ENCODE results near the gene ULK3.

The ULK3 gene

DNA sequence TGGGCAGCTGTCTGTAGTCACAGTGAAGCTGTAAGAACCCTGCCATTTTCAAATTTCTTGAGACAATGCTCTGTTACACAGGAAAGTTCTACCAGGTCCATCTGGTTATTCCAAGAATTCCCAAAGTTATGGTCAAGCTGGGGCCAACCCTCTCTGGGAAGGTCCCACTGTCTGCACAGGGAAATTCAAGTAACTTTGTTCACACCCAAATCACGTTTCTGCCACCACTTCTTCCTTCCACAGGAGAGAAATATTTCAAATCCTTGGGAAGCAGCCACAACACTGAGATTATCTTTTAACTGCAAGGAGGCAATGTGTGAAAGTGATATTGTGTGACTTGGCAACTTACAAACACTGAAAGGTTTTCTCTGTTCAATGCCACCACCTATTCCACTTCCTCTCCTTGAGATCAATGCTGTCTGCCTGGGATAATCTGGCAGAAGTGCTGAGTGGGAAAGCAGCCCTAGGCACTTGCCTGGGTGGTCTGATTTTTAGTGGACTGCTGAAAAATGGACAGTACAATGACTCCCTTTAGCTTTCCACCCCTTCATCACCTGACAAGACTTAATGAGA, 24.6 kb upstream of the ULK3 start:
- no peak for DNase-seq

GRCh38 chr15:74866090-74866489, 23.1 kb upstream of the ULK3 start:
- no peak for DNase-seq

DNA sequence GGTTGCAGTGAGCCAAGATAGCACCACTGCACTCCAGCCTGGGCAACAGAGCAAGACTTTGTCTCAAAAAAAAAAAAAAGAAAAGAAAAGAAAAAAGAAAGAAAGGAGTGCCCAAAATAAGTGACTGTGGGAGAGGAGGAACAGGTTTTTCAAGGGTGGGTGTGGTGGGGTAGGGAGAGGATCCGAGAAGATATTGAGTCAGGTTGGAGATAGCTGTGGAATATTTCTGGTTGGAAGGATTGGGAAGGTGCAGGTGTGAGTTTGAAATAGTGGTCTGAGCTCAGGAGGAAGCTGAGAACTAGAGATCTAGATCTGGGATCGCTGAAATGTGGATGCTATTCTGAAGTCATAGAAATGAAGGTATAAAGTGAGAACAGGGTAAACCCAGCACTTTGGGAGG, 22.4 kb upstream of the ULK3 start:
- no peak for DNase-seq

DNA sequence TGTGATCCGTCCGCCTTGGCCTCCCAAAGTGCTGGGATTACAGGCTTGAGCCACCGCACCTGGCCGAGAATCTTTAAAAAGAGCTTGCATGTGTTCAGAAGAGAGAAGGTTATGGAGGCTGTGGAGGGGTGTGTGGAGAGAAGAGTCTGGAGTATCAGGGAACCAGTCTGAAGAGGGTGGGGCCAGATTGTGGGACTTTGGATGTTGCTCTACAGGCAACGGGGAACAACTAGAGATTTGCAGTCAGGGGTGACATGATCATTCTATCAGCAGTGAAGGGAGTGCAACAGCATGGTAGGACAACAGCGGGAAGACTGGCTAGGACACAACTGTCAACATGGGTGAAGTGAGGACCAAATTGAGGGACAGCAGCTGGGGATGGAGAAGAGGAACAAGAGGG, 21.3 kb upstream of the ULK3 start:
- DNase-seq = no peak

GRCh38 chr15:74863239-74864056, 20.5 kb upstream of the ULK3 start:
- no peak for DNase-seq

DNA sequence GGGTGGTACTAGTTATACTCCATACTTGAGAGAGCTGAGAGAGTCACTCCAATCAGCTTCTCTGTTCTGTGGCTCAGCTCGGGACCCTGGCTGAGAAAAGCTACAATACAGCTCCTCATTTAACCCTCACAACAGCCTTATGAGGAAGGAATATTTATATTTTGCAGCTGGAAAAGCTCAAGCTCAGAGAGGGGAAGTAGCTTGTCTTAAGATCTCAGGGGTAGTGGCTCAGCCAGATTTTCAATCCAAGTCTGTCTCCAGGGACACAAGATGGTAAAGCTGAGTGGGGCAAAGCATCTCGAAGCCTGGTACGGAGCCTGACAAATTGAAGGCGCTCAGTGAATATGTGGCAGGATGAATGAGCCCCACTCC, 15.4 kb upstream of the ULK3 start:
- no peak for DNase-seq

DNA sequence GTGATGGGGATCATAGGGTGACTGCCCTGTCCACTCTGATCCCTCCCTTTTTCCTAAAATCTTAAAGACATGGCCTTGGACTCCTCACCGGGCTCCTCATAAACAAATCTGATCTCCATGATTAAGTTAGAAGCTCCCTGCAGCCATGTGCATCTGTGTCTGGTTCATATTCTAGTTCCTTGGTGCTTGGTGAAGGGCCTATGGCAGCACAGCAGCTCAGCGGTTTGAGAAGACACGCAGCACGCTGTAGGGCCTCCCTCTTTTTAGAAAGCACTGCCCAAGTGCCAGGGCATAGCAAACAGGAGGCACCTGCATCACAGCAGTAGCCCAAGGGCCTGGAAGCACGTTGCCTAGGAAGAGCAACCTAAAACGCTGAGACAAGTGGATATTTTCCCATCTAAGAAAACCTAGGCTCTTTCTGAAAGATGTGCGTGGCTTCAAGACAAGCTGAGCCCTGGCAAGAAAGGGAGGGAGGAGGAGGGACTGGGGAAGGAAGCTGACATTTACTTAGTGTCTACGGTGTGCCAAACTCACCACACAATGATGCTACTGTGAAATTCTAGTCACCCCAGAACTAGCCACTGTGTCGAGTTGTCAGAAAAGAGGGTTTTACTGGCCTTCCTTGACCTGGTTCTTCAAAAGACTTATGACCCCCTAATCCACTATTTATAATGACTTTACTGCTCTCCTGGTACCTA, 14.9 kb upstream of the ULK3 start:
- DNase-seq = no peak

DNA sequence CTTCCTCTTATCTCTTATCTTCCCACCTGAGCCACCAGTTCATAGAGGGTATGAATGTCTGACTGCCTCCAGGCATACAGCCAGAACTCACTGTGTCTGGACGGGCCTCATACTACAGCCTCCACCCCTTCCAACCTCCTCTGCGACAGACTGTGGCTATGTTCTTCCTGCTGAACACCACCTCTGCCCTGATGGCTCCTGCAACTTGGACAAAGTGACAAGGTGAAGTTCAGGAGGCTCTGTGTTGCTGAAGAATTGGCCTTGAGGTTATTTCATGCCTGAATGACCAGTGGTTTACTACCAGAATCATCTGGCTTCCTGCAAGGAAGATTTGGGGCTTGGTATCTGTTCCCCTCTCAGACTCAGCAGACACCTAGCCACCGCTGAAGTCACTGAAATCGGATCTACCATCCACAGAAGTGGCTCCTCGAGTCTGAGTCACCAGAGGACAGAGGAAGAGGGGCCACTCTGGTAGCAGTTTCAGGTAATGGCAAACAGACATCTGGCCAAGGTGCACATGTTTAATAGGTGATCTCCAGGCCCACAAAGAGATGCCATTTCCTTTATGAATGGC, 14.2 kb upstream of the ULK3 start:
- DNase-seq = no peak

DNA sequence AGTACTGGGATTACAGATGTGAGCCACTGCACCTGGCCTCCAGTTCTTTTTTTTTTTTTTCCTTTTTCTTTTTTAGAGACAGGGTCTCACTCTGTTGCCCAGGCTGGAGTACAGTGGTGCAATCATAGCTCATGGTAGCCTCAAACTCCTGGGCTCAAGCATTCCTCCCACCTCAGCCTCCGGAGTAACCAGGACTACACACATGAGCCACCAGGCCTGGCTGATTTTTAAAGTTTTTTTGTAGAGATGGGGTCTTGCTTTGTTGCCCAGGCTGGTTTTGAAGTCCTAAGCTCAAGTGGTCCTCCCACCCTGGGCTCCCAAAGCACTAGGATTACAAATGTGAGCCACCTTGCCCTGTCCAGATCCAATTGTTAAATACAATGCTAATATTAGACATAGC, 13.6 kb upstream of the ULK3 start:
- no peak for DNase-seq

GRCh38 chr15:74855857-74856256, 12.9 kb upstream of the ULK3 start:
- no peak for DNase-seq

DNA sequence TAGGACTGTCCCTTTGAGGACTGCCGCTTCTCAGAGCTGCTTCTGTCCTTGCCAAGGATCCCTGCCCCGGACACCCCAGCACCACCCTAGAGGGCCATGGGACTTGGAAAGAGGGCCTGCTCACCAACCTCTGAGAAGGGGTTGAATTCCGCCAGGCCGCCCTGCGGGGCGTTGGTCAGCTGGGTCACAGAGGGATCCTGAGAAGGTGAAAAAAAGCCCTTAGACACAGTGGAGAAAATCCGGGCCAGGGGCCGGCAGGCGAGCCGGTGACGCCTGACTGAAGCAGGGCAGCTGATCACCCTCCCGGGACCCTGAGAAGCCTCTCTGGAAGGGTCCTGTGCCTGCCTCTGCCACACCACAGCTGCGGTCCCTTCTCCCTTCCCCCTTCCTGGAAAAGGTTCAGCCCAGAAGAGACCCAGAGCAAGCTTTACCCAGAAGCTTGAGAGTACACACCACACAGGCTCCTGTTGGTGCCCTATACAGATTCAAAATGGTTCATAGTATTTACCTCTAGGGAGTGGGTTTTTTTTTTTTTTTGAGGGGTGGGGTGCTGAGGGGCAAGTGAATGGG, 11.6 kb upstream of the ULK3 start:
- DNase-seq = no peak

DNA sequence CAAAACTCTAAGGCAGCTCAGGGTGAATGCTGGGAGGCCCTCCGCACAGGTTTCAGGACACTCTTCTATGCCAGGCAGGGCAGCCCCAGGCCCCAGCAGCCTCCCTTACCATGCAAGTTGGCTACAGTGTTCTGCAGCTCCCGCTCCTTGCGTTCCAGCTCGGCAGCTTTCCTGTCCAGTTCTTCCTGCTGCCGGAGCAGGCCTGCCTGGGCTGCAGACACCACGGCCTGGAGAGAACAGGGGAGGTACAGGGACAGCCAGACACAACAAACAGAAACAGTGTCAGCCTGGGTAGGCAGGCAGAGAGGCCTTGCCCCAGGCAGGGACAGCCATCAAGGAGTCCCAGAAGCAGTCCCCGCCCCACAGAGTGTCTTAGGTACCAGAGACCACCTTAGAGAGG, 9.0 kb upstream of the ULK3 start:
- DNase-seq = no peak

DNA sequence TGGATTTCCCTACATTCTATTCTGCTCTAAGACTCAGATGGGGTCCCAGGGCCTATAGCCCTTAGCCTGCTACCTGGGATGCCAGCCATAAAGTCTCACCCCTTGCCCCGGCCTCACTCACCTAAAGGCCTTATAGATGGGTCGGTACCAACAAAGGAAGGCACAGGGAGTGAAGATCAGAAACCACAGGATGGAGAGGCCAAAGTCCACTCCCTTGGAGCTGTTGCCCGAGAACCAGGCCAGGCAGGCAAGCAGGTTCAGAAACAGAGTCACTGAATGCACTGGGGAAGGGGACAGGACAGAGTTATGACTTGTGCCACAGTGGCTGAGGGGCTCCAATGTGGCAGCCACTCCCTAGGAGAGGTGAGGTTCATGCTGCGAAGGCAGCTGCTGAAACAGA, 7.4 kb upstream of the ULK3 start:
- DNase-seq = no peak

DNA sequence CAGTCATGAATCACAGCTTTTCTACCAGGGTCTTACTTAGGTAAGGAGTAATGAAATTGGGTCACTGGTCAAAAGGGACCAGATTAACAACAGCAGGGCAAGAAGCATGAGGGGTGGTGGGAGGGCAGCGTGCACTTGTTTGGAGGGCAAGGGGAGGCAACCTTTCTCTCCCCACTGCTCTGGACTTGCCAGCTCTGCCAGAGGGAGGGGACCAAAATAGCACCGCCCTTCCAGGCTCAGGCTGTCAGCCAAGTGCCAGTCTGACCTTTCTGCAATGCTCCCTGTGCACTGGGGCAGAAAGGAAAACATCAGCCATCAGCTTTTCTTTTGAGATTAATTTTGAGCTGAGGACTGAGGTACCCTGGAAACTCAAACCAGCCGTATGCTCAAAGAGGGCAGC, 4.5 kb upstream of the ULK3 start:
- DNase-seq = no peak

GRCh38 chr15:74845581-74845980, 2.6 kb upstream of the ULK3 start:
- DNase-seq = no peak

DNA sequence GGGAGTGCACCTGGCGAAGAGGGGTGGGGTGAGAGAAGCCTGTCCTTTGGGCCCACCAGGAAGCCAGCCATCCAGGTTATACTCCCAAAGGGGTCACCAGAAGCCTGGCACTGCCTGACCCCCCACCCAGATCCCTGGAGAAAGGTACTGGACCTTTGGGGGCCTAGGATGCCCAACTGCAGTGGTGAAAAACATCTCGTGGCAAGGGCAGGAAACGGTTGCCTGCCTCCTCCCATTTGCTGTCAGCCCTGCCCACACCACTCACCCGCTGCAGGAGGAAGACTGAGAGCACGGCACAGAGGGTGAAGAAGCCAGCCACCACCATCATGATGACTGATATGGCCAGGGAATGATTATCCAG, 2.2 kb upstream of the ULK3 start:
- DNase-seq = no peak

- DNase-seq = no peak
Measured at GRCh38 chr15:74844319-74845207, 1.6 kb upstream of the ULK3 start.

- DNase-seq = no peak
Measured at GRCh38 chr15:74843891-74844299, 939 bp upstream of the ULK3 start.

GRCh38 chr15:74843445-74843828, 481 bp upstream of the ULK3 start:
- DNase-seq = no peak

- DNase-seq = no peak
Measured at GRCh38 chr15:74841891-74842373, 1.0 kb downstream of the ULK3 start.

DNA sequence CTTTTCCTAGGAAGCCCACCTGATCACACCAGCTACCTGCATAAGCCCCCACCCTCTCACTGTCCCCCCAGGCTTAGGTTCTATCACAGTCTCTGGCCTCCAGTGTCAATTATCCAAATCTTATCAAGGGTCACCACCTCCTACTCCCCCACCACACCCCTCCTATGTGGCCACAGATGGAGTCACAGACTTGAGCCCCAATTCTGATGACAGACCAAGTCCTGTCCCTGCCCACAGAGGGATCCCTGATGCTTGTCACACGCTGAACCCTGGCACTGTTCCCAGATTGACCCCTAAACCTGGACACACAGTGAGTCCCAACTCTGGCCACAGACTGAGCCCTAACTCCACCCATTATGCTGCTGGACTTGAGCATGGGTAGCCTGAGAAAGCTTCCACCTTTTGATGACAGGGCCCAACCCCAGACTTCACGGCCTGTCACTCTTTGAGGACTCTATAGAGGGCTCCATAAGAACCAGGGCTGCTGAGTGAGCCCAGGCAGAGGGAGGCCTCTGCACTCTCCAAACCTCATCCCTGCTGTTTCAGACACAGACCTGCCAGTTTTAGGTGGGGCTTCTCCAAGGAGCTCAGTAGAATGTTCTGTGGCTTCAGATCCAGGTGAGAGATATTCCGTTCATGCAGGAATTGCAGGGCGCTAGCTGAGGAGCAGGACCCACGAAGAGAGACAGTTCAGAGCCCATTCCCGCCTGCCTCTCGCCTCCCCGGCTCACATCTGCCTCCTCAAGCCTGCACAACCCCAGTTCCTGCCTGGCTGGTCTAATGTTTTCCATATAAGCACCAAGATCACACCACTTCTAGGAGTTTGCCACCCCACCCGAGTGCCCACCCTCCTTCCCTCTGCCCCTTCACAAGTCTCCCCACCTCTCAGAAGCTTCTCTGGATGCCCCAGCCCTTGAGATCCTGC, 1.8 kb downstream of the ULK3 start:
- DNase-seq = no peak

All from NCI-H69 (cell line).